GM21723 (cell line): Measurements from ENCODE around the gene GALNT2.

ENCODE experiments used
- ATAC-seq: cut with Tn5 transposase; IDR thresholded peaks from one replicate; pipeline ENCODE4 v1.9.1; 2021; ENCODE audit warnings: mild to moderate bottlenecking, moderate library complexity; ENCODE audit not compliant: unreplicated experiment

The GALNT2 gene

DNA sequence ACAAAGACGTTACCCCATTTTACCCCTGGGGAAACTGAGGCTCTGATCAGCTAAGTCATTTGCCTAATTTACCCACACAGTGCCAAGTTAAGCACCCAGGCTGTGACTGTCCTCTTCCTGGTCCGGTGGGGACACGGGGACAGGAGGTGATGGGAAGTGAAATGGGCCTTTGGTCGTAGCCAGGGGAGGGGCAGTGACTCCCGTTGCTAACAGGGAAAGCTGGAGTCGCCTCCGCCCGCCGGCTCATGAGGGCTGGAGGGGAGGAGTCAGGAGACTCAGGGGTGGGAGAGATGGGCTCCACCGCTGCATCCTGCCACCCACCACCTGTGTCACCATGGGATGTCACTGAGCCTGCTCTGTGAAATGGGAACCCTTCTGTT lies 219.8 kb downstream of the GALNT2 start:
- no peak for ATAC-seq

DNA sequence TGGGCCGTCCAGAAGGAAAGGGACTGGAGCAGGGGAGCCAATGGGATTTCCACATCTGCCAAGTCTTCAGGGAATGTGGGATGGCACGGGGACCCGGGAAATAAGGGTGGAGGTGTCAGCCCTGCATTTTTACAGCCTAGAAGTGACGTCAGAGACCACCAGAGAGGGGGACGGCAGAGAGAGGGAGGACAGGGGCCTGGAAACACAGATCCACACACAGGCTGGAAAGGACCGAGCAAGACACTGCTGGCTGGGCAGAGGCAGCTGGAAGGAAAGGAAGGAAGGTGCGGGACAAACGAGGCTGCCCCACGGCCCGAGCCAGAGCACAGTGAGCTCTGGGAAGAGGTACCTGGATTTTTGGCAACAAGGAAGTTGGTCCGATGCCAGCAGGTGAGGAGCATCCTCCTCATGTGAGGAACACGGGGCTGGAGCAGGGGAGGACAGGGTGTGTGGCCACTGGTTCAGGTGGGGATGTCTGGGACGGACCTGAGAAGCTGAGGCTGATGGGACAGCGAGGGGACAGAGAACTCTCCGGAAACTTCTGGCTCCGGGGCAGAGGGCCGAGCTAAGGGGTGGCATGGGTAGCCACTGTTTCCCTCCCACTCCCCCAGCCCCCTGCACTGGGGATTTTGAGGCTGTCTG lies 220.8 kb downstream of the GALNT2 start:
- ATAC-seq: no peak

DNA sequence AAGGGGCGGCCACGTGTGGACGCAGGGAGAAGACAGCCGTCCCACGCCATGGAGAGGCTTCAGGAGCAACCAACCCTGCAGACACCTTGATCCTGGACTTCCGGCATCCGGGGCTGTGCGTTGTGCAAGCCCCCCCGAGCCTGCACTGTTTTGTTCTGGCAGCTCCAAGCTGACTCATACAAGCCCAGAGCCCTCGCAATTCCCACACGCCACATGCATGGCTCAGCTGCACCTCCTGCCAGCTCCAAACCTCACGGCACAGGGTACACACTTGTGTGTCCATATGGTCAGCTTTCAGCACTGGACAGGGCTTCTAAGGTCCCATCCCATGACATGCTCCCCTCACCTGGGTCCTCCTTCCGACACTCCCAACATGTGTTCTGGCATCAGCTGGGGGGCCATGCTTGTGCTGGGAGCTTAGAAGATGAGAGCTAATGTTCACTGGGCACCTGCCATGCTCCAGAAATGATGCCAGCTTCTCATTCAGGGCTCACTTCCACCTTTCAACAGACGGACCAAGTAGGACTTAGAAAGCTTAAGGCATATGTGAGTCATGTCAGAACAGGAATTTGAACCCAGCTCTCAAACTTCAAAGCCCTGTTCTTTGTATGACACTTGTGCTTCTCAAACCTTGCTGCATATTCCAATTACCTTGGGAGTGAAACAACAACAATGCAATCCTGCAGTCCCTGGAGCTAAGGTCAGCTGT lies 221.8 kb downstream of the GALNT2 start:
- ATAC-seq: no peak

DNA sequence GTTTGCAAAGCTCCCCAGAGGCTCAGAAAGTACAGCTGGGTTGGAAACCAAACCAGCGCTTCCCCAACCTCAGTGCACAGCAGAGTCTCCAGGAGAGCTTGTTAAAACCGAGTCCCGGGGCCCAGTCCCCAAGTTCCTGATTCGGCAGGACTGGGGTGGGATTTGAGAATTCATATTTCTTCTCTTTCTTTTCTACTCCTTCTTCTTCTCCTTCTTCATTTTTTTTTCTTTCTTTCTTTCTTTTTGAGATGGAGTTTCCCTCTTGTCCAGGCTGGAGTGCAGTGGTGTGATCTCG lies 222.3 kb downstream of the GALNT2 start:
- no peak for ATAC-seq

DNA sequence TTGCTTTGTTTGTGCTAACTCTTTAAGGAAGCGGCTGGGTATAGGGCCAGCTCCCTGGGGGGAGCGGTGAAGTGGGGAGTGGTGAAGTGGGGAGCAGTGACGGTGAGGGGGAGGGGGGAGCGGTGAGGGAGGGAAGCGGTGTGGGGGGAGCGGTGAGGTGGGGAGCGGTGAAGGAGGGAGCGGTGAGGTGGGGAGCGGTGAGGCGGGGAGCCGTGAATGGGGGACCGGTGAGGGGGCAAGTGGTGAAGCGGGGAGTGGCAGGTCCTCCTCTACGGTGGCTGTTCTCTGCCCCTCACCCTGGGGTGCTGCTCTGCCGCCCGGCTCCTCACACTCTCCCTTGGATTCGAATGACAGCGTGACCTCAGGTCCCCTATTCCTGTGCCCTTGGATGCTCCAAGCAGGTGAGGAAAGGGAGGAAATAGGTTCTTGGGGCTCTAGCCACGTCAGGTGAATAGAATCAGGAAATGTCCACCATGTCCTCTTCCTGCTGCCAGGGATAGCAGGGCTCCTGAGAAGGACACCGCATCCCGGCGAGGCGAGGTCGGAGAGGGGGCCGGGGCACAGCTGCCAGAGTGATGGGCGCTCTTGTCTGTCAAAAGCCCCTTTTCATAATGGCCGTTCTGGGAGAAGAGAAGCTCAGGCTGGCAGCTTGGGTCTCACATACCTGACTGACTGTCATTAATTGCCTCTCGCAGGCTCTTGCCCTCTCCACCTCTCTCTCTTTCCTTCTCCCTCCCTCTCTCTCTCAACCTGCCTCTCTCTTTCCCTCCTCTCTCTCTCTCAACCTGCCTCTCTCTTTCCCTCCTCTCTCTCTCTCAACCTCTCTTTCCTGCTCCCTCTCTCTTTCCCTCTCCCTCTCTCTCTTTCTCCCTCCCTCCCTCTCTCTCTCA lies 224.9 kb downstream of the GALNT2 start:
- no peak for ATAC-seq

DNA sequence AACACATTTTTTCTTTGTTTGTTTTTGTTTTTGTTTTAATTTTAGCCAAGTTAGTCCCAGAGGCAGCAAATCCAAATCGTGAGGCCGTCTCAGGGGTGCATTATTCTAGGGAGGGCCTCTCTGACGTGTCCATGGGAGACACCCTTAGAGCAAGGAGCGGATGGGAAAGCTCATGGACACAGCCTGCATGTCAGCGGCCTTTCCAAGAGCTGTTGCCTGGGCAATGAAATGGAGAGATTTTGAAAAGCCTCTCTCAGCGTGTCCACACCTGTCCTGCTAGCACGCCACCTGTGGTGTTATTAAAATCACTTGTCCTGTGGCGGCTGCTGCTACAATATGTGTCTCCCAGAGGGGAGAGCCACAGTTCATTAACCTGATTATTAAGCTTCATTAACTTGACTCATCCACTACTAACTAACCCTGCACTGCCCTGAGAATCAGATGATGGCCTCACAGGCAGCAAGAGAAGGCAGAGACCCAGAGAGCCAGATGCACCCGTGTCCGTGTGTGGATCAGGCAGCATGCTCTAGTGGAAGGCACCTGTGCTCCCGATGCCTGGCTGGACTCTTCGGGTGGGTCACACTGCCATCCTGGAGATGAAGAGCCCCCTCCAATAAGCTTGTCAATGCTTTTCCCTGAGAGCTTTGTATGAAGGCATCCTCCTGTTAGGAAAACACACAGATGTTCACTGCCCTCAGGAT lies 225.8 kb downstream of the GALNT2 start:
- no peak for ATAC-seq

DNA sequence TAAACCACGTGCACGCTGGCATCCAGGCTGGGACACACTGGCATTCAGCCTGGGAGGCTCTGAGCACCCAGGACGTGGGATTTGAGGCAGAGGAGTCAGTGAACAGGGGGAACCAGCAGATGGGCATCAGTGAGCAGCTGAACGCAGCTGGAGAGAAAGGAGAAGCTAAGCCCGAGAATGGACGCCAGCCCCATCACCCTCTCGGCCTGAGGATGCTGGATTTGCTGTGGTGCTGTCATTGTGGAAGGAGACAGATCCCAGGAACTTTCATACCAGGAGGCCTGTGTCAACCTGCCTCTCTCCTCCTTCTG lies 226.3 kb downstream of the GALNT2 start:
- no peak for ATAC-seq

DNA sequence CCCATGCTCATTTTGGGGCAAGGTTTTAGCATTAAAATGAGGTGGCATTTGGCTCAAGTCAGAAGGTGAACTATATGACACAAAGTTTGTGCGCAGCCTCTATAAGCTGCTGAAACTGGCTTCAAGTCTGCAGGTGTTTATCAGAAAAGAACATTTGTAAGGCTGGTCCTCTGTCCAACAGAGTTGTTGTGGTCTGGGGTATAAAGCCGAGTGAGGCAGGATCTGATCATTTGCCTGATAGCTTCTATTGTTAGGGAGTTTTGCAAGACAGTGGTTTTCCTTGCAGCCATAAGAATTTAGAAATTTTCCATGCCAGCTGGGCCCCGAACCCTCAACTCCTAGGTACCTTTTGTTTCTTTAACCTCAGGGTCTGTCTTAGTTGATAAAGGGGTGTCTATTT lies 228.3 kb downstream of the GALNT2 start:
- no peak for ATAC-seq

DNA sequence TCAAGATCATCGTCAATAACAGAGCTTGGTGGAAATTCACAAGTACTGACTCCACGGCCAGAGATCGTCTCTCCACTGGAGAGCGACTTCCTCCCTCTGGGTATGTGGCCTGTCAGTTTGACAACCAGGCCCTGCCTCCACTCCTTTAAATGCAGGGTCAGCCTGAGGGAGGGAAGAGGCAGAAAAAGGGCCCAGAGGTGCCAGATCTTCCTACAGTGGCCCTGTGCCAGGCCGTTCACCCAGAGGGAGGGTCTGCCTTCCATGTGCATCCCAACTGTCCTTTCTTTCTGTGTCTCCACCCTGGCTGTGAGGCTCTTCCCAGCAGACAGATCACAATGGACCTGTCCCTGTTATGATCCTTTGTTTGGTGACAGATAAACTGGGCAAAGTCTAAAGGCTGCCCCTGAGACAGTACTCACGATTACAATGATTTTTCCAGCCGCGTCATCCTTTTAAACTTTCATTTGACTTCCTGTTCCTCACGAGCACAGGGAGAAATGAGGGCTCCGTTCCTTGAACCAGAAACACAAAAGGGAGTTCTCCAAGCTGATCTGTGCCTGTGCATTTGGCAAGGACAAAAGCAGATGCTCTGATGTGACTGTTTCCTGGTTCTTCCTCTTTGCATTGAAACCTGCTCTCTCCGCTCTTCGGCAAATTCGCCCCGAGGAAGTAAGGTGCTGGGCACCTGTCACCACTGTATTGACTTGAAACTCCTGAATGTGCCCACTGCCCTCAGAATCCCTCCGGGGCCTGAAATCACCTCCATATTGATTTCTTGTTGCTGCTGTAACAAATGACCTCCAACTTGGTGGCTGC lies 232.4 kb downstream of the GALNT2 start:
- ATAC-seq: no peak

DNA sequence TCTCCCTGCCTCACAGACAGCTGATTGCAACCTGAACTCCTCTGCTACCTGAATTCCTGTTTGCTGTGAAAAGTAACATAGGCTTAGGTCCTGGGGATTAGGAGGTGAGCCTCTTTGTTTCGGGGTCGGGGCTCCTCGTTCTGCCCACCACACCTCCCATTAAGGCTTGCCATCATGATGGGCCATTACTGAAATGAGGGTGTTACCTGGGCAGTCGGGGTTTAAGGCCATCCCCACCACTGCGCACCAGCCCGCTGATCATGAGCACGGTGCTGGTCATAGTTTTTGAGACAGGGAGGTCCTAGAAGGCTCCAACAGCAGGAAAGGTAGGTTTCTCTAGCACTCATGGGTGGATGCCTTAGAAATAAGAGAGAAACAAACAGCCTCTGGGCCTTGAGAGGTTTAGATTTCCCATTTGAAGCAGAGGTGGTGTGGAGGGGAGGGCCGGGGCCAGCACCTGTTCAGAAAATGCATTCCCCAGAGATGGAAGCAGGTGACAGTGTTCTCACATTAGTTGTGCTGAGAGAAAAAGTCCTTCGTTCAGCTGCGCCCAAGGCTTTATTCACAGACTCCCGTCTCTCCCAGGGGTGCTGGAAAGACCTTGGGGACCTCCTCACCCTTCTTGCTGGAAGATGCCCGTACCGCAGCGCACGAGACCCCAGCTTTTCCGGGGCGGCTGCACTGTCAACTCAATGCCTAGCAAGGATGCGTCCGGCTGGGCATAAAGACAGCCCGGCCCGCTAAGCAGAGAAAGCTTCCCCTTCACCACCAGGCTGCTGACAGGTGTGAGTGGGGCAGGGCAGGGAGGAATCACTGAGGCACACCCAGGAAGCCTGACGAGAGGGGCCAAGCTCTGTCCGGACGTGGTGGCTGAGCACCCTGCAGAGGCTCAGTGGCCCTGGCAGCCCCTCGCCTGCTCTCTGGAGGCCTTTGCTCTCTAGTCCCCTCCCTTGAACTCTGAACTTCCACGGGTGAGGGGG lies 233.6 kb downstream of the GALNT2 start:
- no peak for ATAC-seq

DNA sequence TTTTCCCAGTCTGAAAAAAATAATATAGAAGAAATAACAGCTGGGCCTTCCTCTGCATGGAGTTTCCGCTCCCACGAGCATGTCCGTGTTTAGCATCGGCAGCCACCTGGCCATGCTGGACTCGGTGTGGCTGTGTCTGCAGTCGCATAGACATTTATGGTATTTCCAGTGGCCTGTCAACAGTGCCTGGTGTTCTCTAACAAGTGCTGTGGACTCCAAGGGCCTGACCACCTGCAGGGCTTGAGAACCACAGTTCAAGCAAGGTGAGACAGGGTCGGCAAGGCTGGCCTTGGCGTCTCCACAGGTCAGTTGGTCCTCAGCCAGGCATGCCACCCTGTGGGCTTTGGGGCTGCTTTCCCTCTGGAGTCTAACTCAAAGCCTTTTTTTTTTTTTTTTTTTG lies 234.3 kb downstream of the GALNT2 start:
- no peak for ATAC-seq

DNA sequence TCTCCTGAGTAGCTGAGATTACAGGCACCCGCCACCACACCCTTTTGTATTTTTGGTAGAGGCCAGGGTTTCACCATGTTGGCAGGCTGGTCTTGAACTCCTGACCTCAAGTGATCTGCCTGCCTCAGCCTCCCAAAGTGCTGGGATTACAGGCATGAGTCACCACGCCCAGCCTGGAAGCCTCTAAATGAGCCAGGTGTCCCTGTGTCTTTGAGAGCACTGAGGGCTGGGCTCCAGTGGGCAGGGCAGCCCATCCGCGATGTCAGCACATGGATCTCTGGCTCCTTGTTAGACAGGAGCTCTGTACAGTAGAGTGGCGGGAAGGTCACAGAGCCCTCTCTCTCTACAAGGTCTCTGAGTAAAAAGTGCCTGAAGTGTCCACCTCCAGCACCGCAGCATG lies 234.8 kb downstream of the GALNT2 start:
- no peak for ATAC-seq

DNA sequence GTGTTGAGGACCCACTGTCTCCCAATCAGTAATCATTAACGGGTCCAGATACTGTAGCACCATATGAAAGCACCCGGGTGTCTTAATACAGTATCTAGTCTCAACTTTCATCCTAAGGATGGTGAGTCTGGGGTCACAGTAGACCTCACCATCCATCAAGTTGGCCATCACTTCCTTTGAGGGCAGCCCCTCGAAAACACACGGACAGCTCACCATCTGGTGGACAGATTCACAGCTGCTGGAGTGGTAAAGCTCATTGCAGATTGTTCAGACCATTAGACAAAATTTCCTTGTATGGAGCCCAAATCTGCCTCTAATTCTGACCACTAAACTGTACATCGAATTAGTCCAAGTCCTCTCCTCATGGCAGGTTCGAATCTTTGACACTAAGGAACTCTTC lies 236.0 kb downstream of the GALNT2 start:
- ATAC-seq: no peak

DNA sequence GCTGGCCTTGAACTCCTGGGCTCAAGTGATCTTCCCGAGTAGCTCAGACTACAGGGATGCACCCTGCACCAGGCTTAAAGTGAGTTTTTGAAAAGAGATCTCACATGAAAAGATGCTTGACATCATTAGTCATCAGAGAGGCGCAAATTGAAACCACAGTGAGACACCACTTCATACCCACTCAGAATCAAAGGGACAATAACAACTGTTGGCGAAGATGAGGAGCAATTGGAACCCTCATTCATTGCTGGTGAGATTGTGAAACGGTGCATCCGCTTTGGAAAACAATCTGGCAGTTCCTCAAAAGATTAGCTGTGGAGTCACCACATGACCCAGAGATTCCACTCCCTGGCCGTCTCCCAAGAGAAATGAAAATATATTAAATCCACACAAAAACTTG lies 236.8 kb downstream of the GALNT2 start:
- no peak for ATAC-seq

DNA sequence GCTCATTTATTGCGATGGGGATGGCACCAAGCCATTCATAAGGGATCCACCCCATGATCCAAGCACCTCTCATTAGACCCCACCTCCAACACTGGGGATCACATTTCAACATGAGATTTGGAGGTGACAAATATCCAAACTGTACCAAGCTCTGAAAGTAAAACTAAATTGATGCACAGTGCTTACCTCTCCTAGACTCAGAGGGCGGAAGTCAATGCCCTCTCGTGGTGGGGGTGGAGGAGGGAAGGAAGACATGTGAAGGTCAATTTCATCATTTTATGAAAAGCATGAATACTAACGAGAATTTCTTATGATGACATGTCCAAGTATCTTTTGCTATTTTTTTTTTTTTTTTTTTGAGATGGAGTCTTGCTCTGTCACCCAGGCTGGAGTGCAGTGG lies 239.1 kb downstream of the GALNT2 start:
- ATAC-seq: no peak

DNA sequence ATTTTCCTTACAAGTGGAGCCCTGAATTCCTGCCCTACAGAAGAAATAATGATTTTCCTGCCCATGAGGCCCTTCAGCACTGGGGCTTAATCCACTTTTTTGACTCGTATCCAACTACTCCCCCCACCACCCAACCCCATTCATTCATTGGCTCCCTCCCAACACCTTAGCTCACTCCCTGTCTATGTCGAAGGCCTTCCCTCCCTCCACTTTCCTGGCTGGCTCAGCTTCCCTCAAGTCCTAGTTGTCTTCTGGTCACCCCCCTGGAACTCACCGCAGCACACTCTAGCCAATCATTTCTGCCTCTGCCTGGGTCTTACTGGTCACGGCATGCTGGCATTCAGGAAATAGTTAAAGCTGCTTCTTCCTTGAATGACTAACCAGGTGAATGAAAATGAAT lies 240.2 kb downstream of the GALNT2 start:
- ATAC-seq: no peak

DNA sequence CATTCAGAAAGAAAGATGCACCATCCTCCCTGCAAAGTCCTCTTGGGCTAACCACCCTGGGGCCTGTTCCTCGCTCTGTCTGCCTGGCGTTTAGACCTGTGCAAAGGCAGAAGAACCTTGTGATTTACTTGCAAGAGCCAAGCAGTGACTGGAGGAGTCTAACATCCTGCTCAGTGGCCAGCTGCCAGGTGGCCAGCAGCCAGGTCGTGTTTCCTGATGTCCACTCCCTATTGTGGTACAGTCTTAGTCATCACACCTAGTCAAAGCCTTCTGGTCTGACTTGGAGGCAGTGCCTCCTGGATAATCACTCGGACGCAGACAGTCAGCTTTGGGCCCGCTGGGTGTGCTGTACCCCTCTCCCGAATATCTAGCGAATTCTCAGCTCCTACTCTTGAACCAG lies 241.0 kb downstream of the GALNT2 start:
- ATAC-seq: no peak

DNA sequence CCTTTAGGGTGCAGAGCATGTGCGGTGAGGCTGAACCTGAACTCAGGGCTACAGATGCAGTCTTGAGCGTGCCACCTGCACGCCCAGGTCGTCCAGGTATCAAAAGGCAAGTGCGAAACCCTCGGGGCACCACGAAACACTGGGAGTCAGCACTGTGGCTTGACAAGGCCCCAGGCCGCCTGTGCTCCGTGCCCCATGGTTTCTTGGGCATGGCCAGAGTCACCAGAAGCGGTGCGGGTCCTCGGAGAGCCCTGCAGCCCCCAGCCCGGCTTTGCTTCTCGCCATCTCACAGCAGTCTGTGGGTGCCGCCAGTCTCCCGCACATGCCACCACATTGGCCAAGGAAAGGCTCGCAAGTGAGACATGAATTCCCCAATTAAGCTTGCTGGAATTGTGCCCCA lies 241.8 kb downstream of the GALNT2 start:
- ATAC-seq: no peak

DNA sequence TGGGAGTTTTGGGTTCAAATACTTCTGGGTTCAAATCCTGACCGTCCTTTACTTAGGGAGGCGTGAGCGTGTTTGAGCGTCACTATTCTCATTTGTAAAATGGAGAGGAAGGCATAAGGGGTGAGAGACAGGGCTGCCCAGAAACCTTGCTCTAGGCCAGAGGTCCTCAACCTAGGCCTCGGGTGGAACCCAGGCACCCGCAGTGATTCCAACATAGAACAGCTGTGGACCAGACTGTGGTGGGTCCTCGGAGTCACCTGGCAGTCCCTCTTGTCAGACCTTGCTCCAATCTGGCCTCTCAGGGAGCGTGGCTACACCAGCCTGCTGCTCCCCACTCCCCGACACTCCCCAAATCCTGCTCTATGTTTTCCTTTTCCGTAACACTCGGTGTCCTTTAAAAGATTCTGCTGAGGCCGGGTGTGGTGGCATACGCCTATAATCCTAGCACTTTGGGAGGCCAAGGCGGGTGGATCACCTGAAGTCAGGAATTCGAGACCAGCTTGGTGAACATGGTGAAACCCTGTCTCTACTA lies 242.7 kb downstream of the GALNT2 start:
- no peak for ATAC-seq
